Activated naive CD8-positive, alpha-beta T cell (primary cell): ENCODE data around the gene USP40.
"Not testable (repeated sequence)": the region's sequence is repeated elsewhere in the genome, so short reads cannot be mapped to it uniquely, and the experiment has no call there.

Source experiments
- H3K27ac Mint-ChIP-seq: one replicate; pipeline ENCODE4 v1.8.0; 2021; ENCODE audit warnings: mixed read lengths
- H3K27me3 Mint-ChIP-seq: one replicate; pipeline ENCODE4 v1.8.0; 2021; ENCODE audit warnings: mixed read lengths
- H3K36me3 Mint-ChIP-seq: one replicate; pipeline ENCODE4 v1.8.0; 2021; ENCODE audit warnings: mixed read lengths
- H3K4me1 Mint-ChIP-seq: one replicate; pipeline ENCODE4 v1.8.0; 2021; ENCODE audit warnings: low read depth, mixed read lengths
- H3K4me3 Mint-ChIP-seq: one replicate; pipeline ENCODE4 v1.8.0; 2021; ENCODE audit warnings: mild to moderate bottlenecking, mixed read lengths
- H3K9me3 Mint-ChIP-seq: one replicate; pipeline ENCODE4 v1.8.0; 2021; ENCODE audit warnings: low read depth, mixed read lengths

Gene USP40

DNA sequence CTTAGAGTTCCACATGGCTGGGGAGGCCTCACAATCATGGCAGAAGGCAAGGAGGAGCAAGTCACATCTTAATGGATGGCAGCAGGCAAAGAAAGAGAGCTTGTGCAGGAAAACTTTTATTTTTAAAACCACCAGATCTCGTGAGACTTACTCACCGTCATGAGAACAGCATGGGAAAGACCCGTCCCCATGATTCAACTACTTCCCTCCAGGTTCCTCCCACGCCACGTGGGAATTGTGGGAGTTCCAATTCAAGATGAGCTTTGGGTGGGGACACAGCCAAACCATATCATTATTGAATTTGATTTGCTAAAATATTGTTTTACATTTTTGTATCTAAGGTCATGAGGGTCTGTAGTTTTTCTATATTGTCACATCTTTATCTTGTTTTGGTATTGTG lies 10.8 kb upstream of the USP40 start:
- H3K27ac Mint-ChIP-seq, H3K36me3 Mint-ChIP-seq, H3K4me3 Mint-ChIP-seq, H3K9me3 Mint-ChIP-seq, H3K4me1 Mint-ChIP-seq, H3K27me3 Mint-ChIP-seq: not testable (repeated sequence)

DNA sequence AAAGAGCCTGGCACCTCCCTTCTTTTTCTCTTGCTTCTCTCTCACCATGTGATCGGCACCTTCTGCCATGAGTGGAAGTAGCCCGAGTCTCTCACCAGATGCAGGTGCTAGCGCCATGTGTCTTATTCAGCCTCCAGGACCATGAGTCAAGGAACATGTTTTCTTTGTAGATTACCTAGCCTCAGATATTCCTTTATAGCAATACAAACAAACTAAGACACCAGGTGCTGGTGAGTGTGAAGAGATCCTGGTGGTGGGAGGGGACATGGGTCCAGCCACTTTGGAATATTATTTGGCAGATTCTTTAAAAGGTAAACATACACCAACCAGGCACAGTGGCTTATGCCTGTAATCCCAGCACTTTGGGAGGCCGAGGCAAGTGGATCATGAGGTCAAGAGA lies 5.9 kb upstream of the USP40 start:
- H3K36me3 Mint-ChIP-seq, result peaks cover 2% of the 10 kb centered on the region
- peaks cover 2% of the 10 kb centered on the region for H3K27me3 Mint-ChIP-seq
- peaks cover 7% of the 10 kb centered on the region for H3K9me3 Mint-ChIP-seq
- H3K4me3 Mint-ChIP-seq, result no peak overlapping the region
- H3K4me1 Mint-ChIP-seq, result no peaks in the 10 kb centered on the region
- no peak overlapping the region for H3K27ac Mint-ChIP-seq

DNA sequence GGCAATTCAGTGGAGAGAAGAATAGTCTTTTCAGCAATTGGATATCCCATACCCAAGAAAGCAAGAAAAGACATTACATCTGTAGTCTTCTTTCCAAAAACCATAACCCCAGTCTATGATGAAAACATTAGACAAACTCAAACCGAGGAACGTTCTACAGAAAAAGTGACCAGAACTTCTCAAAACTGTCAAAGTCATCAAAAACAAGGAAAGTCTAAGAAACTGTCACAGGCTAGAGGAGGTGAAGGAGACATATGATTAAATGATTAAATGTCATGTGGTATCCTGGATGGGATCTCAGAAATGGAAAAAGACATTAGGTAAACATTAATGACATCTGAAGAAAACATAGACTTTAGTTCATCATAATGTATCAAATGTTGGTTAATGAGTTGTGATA lies 4.9 kb upstream of the USP40 start:
- peaks cover 2% of the 10 kb centered on the region for H3K36me3 Mint-ChIP-seq
- H3K9me3 Mint-ChIP-seq, result no peaks in the 10 kb centered on the region
- no peaks in the 10 kb centered on the region for H3K4me1 Mint-ChIP-seq
- H3K27ac Mint-ChIP-seq, result no peak overlapping the region
- H3K4me3 Mint-ChIP-seq, result no peak overlapping the region
- H3K27me3 Mint-ChIP-seq, result peaks cover 2% of the 10 kb centered on the region

DNA sequence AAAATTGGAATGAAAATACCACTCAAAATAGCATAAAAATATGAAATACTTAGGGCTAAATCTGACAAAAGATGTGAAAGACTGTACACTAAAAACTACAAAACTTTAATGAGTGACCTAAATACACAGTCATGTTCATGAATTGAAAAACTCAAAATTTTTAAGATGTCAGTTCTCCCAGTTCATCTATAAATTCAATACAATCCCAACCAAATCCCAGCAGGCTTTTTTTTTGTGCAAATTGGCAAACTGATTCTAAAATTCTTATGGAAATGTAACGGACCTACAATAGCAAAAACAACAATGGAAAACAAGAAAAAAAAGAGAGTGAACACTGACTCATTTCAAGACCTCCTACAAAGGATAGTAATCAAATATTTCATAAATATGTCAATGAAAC lies 4.4 kb upstream of the USP40 start:
- Mint-ChIP-seq H3K36me3 (peaks cover 2% of the 10 kb centered on the region), H3K27ac (no peak overlapping the region), H3K4me3 (no peak overlapping the region), H3K4me1 (no peaks in the 10 kb centered on the region), H3K9me3 (no peaks in the 10 kb centered on the region), H3K27me3 (peaks cover 2% of the 10 kb centered on the region)

DNA sequence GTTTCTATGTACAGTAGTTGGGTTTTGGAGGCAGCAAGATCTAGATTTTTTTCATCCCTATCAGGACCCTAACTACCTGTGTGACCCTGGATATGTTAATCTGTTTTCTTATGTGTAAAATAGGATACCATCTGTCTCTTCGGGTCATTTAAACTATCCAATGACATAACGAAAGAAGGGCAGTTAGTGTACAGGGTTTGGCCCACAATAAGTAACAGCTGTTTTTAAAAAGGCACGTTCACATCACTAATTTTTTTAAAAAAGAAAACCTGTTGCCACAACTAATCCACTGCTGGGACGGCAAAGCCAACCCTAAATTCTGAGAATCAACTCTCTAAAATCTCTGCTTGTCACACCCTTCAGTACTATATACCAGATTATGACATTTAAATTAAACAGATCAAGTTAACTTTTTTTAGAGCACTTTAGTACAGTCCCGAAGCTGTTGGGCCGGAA lies 869 bp downstream of the USP40 start:
- H3K4me3 Mint-ChIP-seq, result peak overlapping the region; percentile 95
- H3K27ac Mint-ChIP-seq, result peak overlapping the region; percentile 94
- no peaks in the 10 kb centered on the region for H3K27me3 Mint-ChIP-seq
- peaks cover 2% of the 10 kb centered on the region for H3K36me3 Mint-ChIP-seq
- no peaks in the 10 kb centered on the region for H3K9me3 Mint-ChIP-seq
- peaks cover 11% of the 10 kb centered on the region for H3K4me1 Mint-ChIP-seq

DNA sequence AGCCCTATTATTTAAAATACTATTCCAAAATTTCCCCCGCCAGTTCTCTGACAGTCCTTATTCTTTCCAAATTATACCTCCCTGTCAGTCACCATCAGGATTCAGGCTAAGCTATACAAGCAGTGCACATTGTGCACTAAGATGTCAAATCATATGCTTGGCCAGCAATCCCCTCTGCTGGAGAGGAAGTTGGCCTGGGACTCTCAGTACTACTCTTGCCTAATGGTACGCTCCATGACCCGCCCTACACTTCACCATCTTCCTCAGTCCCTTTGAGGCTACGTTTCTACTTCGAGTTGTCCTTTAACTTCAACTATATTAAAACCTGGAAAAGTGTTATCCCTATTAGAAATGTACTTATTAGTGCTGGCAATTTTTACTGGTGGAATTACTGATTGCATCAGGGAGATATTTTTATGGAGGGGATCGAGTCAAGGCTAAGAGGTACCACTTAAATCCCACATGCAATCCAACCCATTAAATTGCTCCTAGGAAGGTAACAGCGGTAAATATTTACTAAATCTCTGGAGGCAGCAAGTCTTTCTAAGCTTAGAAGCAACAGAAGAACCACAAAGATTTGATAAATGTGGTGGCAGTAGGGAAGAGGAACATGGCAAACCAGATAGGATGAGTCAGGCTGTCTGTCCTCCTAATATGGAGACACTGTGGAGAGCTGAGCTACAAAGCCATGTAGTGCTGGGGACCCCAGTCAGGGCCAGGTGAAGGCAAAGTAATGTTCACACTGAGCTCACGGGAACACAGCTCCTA lies 2.7 kb downstream of the USP40 start:
- Mint-ChIP-seq H3K27me3 (no peaks in the 10 kb centered on the region), H3K36me3 (peaks cover 5% of the 10 kb centered on the region), H3K27ac (no peak overlapping the region), H3K4me1 (peaks cover 11% of the 10 kb centered on the region), H3K9me3 (no peaks in the 10 kb centered on the region), H3K4me3 (no peak overlapping the region)

DNA sequence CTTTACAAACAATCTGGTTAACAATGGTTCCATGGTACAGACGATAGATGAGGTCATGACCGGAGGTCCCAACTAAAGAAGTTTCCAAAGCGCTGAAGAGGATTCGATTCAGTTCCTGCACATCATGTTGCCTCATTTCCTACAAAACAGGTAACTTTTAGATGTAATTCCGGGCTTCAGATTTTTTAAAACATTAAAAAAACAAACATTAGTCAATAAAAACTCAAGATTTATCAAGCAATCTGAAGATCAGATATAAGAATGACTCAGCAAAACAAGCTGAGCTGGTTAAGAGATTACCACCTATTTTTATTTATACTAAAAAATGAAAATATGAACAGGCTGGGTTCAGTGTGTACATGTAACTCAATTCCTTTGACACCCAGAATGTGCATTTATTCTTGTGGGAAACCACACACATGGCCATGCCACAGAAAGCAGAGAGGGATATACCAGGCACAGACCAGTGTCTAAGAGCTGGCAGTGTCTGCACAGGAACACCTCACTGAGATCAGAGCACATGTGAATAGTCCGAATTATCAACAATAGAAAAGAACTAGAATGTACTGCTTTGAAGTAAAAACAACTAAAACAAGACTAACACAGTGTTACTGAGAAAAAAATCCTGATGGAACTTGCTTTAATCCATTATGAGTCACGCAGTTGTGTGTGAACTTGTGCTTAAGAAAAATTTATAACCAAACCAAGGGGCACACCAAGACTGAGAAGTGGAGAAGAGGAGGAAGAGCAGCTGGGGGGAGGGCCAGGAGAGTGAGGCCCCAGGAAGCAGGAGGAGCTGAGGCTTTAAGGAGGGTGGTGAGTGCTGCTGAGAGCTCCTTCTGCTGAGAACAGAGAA lies 9.5 kb downstream of the USP40 start:
- no peaks in the 10 kb centered on the region for H3K27me3 Mint-ChIP-seq
- peaks cover 9% of the 10 kb centered on the region for H3K36me3 Mint-ChIP-seq
- H3K27ac Mint-ChIP-seq, result peak overlapping the region; percentile 42
- no peak overlapping the region for H3K4me3 Mint-ChIP-seq
- peaks cover 11% of the 10 kb centered on the region for H3K4me1 Mint-ChIP-seq
- no peaks in the 10 kb centered on the region for H3K9me3 Mint-ChIP-seq

DNA sequence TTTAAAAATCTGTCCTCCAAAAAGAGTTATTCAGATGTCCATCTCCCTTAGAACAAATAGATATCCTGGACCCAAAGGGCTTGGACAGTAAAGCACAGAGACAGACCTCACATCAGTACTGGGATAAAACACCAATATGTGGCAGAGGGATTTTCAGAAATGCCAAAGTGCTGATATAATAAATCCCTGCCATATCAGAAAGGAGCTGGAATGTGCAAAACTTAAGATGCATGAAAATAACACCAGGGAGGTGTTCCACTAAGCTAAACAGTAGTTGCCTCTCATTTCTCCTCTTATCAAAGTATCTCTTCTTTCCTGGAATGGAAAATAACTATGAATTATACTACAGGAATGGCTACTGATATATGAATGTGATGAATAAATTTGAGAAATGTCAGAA lies 13.2 kb downstream of the USP40 start:
- peaks cover 11% of the 10 kb centered on the region for H3K4me1 Mint-ChIP-seq
- H3K36me3 Mint-ChIP-seq, result peaks cover 6% of the 10 kb centered on the region
- H3K4me3 Mint-ChIP-seq, result no peak overlapping the region
- no peaks in the 10 kb centered on the region for H3K27me3 Mint-ChIP-seq
- no peak overlapping the region for H3K27ac Mint-ChIP-seq
- no peaks in the 10 kb centered on the region for H3K9me3 Mint-ChIP-seq

DNA sequence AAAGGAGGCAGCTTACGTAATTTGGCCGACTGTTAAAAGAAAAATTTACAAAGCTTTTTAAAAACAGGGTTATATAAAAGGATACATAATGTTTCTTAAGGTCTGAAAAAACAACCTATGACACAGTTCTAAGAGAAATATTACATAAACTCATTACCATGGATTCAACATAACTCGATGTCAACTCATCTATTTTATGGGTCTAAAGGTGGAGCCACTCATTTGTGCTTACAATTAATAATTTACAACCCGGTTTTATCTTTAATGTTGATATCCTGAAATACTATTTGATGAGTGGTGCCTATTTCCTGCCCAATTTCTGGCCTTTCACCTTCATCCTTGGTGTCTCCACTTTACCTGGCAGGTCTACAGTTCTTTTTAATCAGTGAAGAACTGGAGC lies 15.1 kb downstream of the USP40 start:
- H3K9me3 Mint-ChIP-seq, result no peaks in the 10 kb centered on the region
- no peak overlapping the region for H3K27ac Mint-ChIP-seq
- peaks cover 11% of the 10 kb centered on the region for H3K36me3 Mint-ChIP-seq
- H3K27me3 Mint-ChIP-seq, result no peaks in the 10 kb centered on the region
- H3K4me1 Mint-ChIP-seq, result no peaks in the 10 kb centered on the region
- H3K4me3 Mint-ChIP-seq, result no peak overlapping the region

DNA sequence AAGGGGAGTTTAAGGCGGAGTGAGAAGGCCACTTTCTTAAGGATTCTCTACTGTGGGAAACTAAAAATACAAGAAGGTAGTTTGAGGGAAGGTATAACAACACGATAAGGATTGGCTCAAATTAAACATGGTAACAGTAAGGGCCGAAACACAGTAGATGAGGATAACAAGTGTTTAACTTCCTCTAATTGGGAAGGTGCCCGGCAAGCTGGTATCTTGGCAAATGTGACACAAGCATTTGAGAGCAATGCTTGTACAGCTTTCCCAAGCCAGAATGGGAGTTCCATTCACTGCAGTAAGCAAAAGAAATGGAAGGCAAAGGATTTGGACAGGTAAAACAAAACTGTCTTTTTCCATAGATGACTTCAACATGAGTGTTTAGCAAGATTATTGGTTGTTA lies 19.8 kb downstream of the USP40 start:
- Mint-ChIP-seq H3K27me3 (no peaks in the 10 kb centered on the region), H3K36me3 (peaks cover 24% of the 10 kb centered on the region), H3K27ac (no peak overlapping the region), H3K9me3 (no peaks in the 10 kb centered on the region), H3K4me1 (no peaks in the 10 kb centered on the region), H3K4me3 (no peak overlapping the region)

DNA sequence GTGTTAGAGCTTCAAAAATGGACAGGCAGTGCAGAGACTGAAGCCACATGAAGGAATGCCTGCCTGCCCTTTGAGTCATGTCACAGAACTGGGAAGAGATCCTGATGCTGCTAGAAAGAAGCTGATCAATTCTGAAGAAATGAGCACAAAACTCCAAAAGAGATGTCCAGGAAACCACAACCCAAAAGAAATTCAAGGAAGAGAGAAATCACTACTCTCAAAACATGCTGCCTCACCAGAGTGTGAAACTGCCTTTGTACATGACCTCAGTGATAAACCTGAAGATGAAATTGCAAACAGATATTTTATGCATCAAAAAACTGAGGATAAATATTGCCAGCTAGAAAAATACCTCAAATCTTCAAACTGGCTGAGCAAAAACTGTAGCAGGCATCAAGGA lies 20.5 kb downstream of the USP40 start:
- Mint-ChIP-seq H3K27me3 (no peaks in the 10 kb centered on the region), H3K4me3 (no peak overlapping the region), H3K9me3 (no peaks in the 10 kb centered on the region), H3K36me3 (peaks cover 26% of the 10 kb centered on the region), H3K27ac (no peak overlapping the region), H3K4me1 (no peaks in the 10 kb centered on the region)

DNA sequence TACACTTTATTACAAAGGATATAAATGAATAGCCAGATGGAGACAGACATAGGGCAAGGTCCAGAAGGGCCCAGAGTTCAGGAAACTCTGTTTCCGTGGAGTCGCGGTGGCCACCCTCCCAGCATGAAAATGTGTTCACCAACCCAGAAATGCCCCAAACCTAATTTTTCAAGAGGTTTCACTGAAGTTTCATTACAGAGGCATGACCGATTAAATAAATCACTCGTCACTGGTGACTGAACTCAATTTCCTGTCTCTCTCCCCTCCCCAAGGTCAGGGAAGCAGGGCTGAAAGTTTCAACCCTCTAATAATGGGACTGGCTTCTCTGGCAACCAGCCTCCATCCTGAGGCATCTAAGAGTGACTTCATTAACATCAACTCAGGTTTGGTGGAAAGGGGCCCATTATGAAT lies 22.4 kb downstream of the USP40 start:
- Mint-ChIP-seq H3K27ac (no peak overlapping the region), H3K4me3 (no peak overlapping the region), H3K4me1 (no peaks in the 10 kb centered on the region), H3K9me3 (no peaks in the 10 kb centered on the region), H3K27me3 (no peaks in the 10 kb centered on the region), H3K36me3 (peaks cover 28% of the 10 kb centered on the region)

DNA sequence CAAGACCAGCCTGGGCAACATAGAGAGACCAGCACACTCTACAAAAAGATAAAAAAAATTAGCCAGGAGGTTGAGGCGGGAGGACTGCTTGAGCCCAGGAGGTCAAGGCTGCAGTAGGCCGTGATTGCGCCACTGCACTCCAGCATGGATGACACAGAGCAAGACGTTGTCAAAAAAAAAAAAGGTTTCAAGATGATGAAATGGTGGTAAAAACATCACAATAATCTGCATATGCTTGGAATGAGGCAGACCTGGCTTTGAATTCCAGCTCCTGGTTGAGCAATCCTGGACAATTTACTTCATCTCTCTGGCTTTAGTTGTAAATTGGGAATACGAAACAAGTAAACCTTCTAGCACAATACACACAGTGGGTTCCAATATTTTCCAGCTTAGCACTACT lies 24.1 kb downstream of the USP40 start:
- Mint-ChIP-seq H3K4me3 (no peak overlapping the region), H3K4me1 (no peaks in the 10 kb centered on the region), H3K27ac (no peak overlapping the region), H3K27me3 (no peaks in the 10 kb centered on the region), H3K36me3 (peaks cover 26% of the 10 kb centered on the region), H3K9me3 (no peaks in the 10 kb centered on the region)

DNA sequence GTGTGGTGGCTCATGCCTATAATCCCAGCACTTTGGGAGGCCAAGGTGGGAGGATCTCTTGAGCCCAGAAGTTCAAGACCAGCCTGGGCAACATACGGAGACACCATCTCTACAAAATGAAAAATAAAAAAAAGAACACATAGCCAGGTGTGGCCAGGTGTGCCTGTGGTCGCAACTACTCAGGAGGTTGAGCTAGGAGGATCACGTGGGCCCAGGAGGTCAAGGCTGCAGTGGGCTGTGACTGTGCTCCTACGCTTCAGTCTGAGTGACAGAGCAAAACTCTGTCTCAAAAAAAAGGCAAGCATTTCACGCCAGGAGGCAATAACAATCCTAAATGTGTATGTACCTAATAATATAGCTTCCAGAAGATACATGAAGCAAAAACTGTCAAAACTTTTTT lies 27.8 kb downstream of the USP40 start:
- H3K27ac Mint-ChIP-seq, result no peak overlapping the region
- H3K27me3 Mint-ChIP-seq, result no peaks in the 10 kb centered on the region
- no peaks in the 10 kb centered on the region for H3K4me1 Mint-ChIP-seq
- no peak overlapping the region for H3K4me3 Mint-ChIP-seq
- peaks cover 23% of the 10 kb centered on the region for H3K36me3 Mint-ChIP-seq
- no peaks in the 10 kb centered on the region for H3K9me3 Mint-ChIP-seq

DNA sequence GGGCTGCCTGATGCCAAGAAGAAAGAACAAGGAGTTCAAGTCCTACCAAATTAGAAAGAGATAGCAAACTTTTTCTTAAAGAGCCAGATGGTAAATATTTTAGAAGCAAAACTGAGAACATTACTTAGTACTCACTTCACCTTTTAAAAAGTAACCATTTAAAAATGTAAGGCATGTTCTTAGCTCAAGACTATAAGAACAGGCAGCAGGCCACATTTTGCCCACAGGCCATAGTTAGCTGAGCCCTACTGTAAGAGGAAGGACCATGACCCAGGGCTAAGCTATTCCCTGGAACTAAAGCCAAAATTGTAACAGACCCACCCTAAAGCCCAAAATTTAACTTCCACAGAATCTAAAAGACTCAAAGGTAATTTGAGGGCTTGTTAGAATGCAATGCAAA lies 31.3 kb downstream of the USP40 start:
- Mint-ChIP-seq H3K9me3 (no peaks in the 10 kb centered on the region), H3K27me3 (no peaks in the 10 kb centered on the region), H3K36me3 (peaks cover 15% of the 10 kb centered on the region), H3K27ac (no peak overlapping the region), H3K4me3 (no peak overlapping the region), H3K4me1 (no peaks in the 10 kb centered on the region)
